ENCODE data around the gene ZC3H7A.
A peak's percentile ranks its signal among the peaks of the same experiment; 100 is the strongest.

ZC3H7A gene

DNA sequence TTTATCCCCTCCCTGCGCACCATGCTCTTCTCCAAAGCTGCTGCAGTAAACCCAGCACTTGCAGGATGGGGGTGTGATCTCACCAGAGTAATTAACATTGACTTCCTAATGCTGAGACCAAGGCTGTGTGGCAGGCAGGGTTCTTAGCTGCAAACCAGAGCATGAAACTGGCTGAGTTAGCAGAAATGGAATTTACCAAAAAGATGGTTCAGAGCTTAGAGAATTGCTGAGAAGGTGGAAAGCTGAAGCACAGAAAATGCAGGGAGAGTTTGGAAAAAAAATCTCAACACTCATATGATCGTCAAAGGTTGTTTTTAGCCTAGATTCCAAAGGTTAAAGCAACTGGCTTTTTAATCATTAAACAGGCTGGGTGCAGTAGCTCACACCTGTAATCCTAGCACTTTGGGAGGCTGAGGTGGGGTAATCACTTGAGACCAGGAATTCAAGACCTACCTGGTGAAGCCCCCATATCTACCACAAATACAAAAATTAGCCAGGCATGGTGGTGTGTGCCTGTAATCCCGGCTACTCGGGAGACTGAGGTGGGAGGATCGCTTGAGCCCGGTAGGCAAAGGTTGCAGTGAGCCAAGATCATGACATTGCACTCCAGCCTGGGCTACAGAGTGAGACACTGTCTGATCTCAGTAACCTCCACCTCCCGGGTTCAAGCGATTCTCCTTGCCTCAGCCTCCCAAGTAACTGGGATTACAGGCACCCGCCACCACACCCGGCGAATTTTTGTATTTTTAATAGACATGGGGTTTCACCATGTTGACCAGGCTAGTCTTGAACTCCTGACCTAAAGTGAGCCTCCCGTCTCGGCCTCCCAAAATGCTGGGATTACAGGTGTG, 48.4 kb downstream of the ZC3H7A start:
- Histone ChIP-seq H3K4me3 (ENCODE audit: low read depth, low read length, poor library complexity, severe bottlenecking) (no peak overlapping the region), H3K27me3 (ENCODE audit: insufficient read depth, low read length) (no peaks in the 10 kb centered on the region), H3K9ac (ENCODE audit: low read length) (no peak overlapping the region), H3F3A (ENCODE audit: insufficient read depth, low read length) (peaks cover 4% of the 10 kb centered on the region), H3K27ac (ENCODE audit: low read depth, low read length, poor library complexity, severe bottlenecking) (no peak overlapping the region), H3K4me2 (ENCODE audit: low read length) (no peak overlapping the region), H2AFZ (ENCODE audit: low read length) (no peak overlapping the region), H3K36me3 (ENCODE audit: insufficient read depth, low read length) (peaks cover 55% of the 10 kb centered on the region), H3K9me2 (ENCODE audit: low read depth, low read length) (no peaks in the 10 kb centered on the region), H3K9me3 (ENCODE audit: low read length) (no peaks in the 10 kb centered on the region), H4K20me1 (ENCODE audit: insufficient read depth, low read length) (no peaks in the 10 kb centered on the region), H3K4me1 (ENCODE audit: insufficient read depth, low read length, severe bottlenecking) (peaks cover 4% of the 10 kb centered on the region), H3K79me2 (ENCODE audit: insufficient read depth, low read length) (no peaks in the 10 kb centered on the region)
- no peak for TF ChIP-seq EZH2 (IDR thresholded peaks at IDR 0.05; ENCODE audit: borderline replicate concordance, low read length)
- TF ChIP-seq, protein P1, sequence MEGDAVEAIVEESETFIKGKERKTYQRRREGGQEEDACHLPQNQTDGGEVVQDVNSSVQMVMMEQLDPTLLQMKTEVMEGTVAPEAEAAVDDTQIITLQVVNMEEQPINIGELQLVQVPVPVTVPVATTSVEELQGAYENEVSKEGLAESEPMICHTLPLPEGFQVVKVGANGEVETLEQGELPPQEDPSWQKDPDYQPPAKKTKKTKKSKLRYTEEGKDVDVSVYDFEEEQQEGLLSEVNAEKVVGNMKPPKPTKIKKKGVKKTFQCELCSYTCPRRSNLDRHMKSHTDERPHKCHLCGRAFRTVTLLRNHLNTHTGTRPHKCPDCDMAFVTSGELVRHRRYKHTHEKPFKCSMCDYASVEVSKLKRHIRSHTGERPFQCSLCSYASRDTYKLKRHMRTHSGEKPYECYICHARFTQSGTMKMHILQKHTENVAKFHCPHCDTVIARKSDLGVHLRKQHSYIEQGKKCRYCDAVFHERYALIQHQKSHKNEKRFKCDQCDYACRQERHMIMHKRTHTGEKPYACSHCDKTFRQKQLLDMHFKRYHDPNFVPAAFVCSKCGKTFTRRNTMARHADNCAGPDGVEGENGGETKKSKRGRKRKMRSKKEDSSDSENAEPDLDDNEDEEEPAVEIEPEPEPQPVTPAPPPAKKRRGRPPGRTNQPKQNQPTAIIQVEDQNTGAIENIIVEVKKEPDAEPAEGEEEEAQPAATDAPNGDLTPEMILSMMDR (IDR thresholded peaks at IDR 0.05; ENCODE audit: low read length) = no peak

DNA sequence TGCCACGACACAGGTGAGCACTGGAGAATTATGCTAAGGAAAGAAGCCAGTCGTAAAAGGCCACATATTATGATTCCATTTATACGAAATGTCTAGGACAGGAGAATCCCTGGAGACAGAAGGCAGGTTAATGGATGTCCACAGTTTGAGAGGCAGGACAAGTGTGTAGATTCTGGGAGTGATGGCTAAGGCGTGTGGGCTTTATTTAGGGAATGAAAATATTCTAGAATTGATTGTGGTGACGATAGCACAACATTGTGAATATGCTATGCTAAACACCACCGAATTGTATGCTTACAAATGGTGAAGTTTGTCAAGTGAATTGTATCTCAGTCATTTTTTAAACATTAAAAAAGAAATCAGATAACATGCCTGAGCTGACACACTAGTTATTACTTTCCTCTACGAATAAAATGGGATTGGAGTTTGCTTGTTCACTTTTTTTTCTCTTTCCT, 49.1 kb downstream of the ZC3H7A start:
- H3K4me3 ChIP-seq (ENCODE audit: low read depth, low read length, poor library complexity, severe bottlenecking) = no peak overlapping the region
- no peaks in the 10 kb centered on the region for H3K9me3 ChIP-seq (ENCODE audit: low read length)
- H3F3A ChIP-seq (ENCODE audit: insufficient read depth, low read length) = peaks cover 4% of the 10 kb centered on the region
- H3K36me3 ChIP-seq (ENCODE audit: insufficient read depth, low read length) = peaks cover 48% of the 10 kb centered on the region
- H3K9ac ChIP-seq (ENCODE audit: low read length) = no peak overlapping the region
- peaks cover 11% of the 10 kb centered on the region for H3K4me1 ChIP-seq (ENCODE audit: insufficient read depth, low read length, severe bottlenecking)
- no peak for TF ChIP-seq EZH2 (IDR thresholded peaks at IDR 0.05; ENCODE audit: borderline replicate concordance, low read length)
- TF ChIP-seq, protein P1 (IDR thresholded peaks at IDR 0.05; ENCODE audit: low read length) = no peak
- H4K20me1 ChIP-seq (ENCODE audit: insufficient read depth, low read length) = no peaks in the 10 kb centered on the region
- no peak overlapping the region for H3K4me2 ChIP-seq (ENCODE audit: low read length)
- H3K27me3 ChIP-seq (ENCODE audit: insufficient read depth, low read length) = no peaks in the 10 kb centered on the region
- no peaks in the 10 kb centered on the region for H3K79me2 ChIP-seq (ENCODE audit: insufficient read depth, low read length)
- H2AFZ ChIP-seq (ENCODE audit: low read length) = no peak overlapping the region
- H3K27ac ChIP-seq (ENCODE audit: low read depth, low read length, poor library complexity, severe bottlenecking) = no peak overlapping the region
- H3K9me2 ChIP-seq (ENCODE audit: low read depth, low read length) = no peaks in the 10 kb centered on the region

DNA sequence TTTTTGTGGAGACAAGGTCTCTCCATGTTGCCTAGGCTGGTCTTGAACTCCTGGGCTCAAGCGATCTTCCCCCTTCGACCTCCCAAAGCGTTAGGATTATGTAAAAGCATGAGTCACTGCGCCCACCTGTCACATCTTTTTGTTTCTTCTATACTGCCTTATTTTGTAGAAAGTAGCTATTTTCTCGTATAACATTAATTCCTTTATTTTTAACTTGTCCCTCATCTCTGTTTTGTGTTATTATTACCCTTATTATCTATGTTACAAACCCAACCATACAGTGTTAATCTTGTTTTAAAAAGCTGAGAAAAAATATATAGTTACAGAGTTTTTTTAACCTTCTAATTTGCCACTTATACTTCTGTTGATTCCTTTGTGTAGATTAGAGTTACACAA, 53.0 kb downstream of the ZC3H7A start:
- no peaks in the 10 kb centered on the region for H3K27me3 ChIP-seq (ENCODE audit: insufficient read depth, low read length)
- H3K4me2 ChIP-seq (ENCODE audit: low read length) = no peak overlapping the region
- TF ChIP-seq, protein P1 (IDR thresholded peaks at IDR 0.05; ENCODE audit: low read length) = no peak
- no peak for TF ChIP-seq EZH2 (IDR thresholded peaks at IDR 0.05; ENCODE audit: borderline replicate concordance, low read length)
- H3K9me2 ChIP-seq (ENCODE audit: low read depth, low read length) = no peaks in the 10 kb centered on the region
- H3K27ac ChIP-seq (ENCODE audit: low read depth, low read length, poor library complexity, severe bottlenecking) = peak overlapping the region; percentile 79
- H3K9me3 ChIP-seq (ENCODE audit: low read length) = no peaks in the 10 kb centered on the region
- no peak overlapping the region for H3K4me3 ChIP-seq (ENCODE audit: low read depth, low read length, poor library complexity, severe bottlenecking)
- peaks cover 30% of the 10 kb centered on the region for H3K79me2 ChIP-seq (ENCODE audit: insufficient read depth, low read length)
- peaks cover 4% of the 10 kb centered on the region; the same call in 1 of the 2 replicates for H3F3A ChIP-seq (ENCODE audit: insufficient read depth, low read length)
- no peak overlapping the region for H3K9ac ChIP-seq (ENCODE audit: low read length)
- H3K4me1 ChIP-seq (ENCODE audit: insufficient read depth, low read length, severe bottlenecking) = peaks cover 37% of the 10 kb centered on the region
- no peak overlapping the region for H2AFZ ChIP-seq (ENCODE audit: low read length)
- peaks cover 11% of the 10 kb centered on the region for H3K36me3 ChIP-seq (ENCODE audit: insufficient read depth, low read length)
- no peaks in the 10 kb centered on the region for H4K20me1 ChIP-seq (ENCODE audit: insufficient read depth, low read length)

All from OCI-LY1 (cell line).